Stimulated activated CD8-positive, alpha-beta memory T cell treated with anti-CD3 and anti-CD28 coated beads, Interleukin-4, amount 100 ng/mL, for 48 hours (primary cell): Measurements from ENCODE around the gene TBCD.
A peak's percentile ranks its signal among the peaks of the same experiment; 100 is the strongest.
"Not testable (repeated sequence)": the region's sequence is repeated elsewhere in the genome, so short reads cannot be mapped to it uniquely, and the experiment has no call there.

Experiments used
- DNase-seq: peaks from one replicate; pipeline ENCODE4 v3.0.0-alpha.2; 2020

The TBCD gene

DNA sequence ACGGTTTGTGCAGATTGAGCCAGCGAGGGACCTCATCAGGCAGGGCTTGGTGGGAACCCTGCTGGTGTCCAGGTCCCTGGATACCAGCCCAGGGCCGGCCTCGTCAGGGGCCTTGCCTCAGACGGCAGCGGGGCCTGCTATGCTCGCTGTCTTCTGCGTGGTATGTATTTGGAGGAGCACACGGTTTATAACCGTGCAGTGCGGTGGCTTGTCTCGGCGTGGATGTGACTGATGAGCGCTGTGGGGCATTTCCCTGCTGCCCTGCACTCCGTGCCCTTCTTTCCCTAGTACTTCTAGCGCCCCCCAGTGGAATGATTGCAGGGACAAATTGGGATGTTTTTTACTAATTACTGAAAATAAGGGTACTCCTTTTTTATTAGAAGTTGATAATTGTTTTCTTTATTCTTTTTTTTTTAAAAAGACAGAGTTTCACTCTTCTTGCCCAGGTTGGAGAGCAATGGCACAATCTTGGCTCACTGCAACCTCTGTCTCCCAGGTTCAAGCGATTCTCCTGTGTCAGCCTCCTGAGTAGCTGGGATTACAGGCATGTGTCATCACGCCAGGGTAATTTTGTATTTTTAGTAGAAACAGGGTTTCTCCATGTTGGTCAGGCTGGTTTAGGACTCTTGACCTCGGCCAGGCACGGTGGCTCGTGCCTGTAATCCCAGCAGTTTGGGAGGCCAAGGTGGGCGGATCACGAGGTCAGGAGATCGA, 15.3 kb downstream of the TBCD start:
- DNase-seq: peak; percentile 76

GRCh38 chr17:82769041-82769440, 17.2 kb downstream of the TBCD start:
- DNase-seq: no peak

- DNase-seq: no peak
Measured at GRCh38 chr17:82772026-82772425, 20.2 kb downstream of the TBCD start.

- not testable (repeated sequence) for DNase-seq
Measured at GRCh38 chr17:82774456-82774855, 22.6 kb downstream of the TBCD start.

DNA sequence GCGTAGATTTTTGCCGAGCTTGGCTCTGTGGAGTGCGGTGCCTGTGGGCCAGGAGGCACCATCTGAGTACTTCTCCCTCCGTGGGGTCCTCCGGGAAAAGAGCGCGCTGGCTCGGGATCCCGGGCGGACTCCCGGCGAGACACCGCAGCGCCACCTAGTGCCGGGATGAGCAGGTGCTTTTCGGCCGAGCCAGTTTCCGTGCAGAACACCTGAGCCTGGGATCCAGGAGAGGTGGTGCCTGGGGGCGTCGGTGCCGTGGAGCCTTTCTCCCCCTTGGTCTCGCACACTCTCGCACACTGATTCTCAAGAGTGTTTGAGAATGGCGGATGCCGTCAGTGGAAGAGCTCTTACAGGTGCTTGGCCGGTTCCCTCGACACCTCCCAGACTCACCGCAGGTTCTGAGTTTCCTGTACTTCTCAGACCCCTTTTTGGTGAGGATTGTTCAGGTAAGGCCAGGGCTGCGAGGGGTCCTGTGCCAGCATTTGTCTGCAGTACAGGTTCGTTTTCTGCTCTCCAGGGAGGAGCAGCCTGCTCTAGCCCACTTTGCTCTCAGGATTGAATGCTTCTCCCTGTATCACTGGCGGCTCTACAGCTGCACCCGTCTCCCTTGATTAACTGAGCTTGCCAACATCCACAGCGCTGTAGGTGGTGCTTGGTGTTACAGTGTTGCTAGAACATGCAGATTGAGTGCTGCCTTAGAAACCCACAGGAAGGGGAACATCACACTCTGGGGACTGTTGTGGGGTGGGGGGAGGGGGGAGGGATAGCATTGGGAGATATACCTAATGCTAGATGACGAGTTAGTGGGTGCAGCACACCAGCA, 23.3 kb downstream of the TBCD start:
- DNase-seq: peak; percentile 63

GRCh38 chr17:82776454-82776853, 24.6 kb downstream of the TBCD start:
- no peak for DNase-seq

- not testable (repeated sequence) for DNase-seq
Measured at GRCh38 chr17:82777778-82778375, 26.0 kb downstream of the TBCD start.

DNA sequence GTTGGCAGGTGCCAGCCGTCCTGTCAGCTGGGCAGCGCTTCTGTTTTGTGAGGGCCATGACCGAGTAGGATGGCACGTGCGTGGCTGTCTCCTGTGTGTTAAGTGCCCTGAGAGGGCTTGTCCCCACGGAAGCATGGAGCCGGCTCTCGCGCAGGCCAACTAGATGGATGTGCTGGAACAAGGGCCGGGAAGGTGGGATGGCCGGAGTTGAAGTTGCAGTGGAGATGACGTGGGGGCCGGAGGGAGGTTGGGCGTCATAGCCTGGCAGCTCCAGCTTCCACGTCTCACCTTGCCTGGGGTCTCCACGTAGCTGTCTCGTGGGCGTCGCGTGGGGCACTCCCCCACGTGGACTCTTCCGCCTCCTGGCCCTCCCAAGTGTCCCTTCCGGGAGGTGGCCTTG, 27.7 kb downstream of the TBCD start:
- no peak for DNase-seq

GRCh38 chr17:82780195-82780594, 28.3 kb downstream of the TBCD start:
- no peak for DNase-seq

DNA sequence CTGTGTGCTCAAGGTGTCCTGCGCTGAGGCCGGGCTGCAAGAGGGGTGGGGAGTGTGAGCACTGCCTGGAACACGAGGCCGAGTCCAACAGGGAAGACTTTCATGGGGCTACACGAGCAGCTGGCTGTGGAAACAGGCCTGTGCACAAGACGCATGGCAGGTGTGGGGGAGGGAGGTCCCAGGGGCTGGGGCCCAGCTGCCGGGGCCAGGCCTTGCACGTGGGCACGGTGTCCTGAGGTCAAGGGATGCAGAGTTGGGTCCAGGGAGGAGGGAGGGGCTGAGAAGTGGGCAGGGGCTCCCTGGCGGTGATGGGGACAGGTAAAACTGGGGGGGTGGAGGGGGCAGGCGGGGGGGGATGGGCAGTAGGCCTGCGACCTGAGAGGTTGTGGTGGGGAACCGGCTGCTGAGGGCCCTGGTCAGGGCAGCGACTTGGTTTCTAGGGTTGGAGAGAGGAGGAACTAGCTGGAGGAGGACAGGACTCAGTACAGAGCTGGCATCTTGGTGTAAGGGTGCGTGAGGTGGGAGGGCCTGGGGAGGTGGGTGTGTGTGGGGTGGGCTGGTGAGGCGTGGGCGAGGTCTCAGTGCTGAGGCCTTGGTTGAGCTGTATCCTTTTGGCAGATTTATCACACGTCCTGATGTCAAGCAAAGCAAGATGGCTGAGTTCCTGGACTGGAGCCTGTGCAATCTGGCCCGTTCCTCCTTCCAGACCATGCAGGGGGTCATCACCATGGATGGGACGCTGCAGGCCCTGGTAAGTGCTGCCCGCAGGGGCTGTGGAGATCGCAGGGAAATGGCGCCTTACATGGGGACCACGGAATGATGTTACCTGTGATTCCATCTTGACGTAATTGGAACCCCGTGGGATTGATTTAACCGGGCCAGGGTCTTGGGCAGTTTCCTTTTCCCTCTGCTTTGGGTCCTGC, 29.4 kb downstream of the TBCD start:
- no peak for DNase-seq

DNA sequence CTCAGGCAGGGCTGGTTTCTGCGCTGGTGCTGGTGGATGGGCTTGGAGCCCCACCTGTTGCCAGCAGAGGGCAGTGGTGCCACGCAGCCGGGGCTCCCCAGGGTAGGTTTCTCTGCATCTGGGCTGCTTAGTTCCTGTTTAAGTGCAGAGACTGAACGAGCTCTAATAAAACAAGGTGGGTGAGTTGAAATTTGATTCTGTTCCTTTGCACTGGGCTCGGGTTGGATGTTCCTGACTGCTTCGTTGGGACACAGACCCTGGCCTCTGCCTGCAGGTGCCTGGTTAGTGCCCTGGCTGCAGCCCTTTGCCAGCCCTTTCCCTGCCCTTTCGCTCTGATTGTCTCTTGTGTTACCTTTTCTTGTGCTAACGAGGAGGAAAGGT, 30.0 kb downstream of the TBCD start:
- peak; percentile 89 for DNase-seq

DNA sequence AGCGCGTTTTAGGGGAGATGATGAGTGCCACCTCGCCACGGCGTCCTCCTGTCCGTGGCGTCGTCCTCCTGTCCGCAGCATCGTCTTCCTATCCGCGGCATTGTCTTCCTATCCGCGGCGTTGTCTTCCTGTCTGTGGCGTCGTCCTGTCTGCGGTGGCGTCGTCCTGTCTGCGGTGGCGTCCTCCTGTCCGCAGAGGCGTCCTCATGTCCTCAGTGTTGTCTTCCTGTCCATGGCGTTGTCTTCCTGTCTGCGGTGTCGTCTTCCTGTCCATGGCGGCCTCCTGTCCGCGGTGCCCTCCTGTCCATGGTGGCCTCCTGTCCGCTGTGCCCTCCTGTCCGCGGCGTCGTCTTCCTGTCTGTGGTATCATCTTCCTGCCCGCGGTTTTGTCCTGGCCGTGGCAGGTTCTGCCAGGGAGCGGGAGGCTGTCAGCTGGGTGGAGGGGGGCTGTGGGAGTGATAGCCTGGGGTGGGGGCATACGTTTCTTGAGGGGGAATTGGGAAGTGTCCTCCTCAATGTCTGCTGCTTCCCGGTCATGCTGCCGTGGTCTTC, 30.9 kb downstream of the TBCD start:
- no peak for DNase-seq

DNA sequence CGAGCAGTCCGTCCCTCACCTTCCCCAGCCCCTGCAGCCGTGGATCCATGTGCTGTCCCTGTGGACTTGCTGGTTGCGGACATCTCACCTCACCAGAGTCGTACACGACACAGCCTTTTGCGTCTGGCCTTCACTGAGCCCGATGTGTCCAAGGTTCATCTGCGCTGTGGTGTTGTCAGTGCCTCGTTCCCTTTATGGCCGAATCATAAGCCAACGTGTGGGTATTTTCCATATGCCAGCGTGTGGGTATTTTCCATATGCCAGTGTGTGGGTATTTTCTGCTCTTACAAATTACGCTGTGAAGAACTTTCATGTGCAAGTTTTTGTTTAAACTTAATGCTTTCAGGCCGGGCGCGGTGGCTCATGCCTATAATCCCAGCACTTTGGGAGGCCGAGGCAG, 31.6 kb downstream of the TBCD start:
- DNase-seq: no peak

- DNase-seq: not testable (repeated sequence)
Measured at GRCh38 chr17:82785581-82785980, 33.7 kb downstream of the TBCD start.

DNA sequence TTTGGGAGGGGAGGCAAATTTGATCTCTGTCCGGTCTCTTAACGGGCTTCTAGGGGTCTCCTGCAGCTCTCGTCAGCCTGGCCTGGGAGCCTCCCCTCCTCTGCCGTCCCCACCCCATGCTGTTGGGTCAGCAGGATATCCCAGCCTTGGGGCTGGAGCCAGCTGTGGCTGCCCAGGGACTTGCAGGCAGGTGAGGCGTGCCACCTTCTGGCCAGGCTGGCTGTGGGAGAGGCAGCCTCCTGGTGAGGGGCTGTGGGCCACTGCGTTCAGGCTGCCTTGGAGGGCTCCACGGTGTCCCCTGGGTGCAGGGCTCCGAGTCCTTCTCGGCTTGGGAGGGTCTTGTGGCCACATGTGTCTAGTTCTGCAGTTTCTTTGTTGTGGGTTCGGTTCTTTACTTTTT, 34.6 kb downstream of the TBCD start:
- no peak for DNase-seq

DNA sequence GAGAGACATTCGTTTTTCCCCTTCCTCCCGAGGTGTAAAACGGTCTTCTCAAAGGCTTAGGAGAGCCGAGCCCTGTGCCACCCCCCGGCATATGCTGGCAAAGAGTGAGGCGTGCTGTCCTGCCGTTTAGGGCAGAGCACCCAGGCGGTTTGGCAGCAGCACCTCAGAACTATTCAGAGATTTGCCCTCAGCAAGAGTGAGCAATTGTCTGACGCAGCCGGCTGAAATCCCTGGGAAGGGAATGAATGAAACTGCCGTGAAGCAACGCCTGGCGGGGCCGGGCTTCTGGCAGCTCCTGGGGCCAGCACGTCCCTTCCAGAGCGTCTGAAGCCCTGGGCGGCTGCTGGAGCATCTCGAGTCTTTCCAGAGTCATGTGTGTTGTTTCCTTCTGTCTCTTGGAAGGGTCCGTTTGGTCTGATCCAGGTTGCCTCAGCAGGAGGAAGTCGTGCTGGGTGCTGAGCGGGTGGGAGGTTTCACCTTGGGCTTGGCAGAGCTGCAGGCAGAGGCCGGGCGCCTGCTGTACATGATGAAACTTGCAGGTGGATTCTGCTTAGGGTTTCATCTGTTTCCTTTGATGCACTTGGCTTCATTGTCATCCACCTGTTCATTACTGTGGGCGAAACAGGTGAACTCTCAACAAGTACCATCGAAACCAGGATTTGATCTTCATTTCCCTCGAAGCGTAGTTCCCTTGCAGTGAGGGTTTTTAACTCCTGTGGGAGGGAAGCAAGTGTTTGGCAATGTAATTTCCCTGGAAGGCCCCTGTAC, 35.4 kb downstream of the TBCD start:
- no peak for DNase-seq

DNA sequence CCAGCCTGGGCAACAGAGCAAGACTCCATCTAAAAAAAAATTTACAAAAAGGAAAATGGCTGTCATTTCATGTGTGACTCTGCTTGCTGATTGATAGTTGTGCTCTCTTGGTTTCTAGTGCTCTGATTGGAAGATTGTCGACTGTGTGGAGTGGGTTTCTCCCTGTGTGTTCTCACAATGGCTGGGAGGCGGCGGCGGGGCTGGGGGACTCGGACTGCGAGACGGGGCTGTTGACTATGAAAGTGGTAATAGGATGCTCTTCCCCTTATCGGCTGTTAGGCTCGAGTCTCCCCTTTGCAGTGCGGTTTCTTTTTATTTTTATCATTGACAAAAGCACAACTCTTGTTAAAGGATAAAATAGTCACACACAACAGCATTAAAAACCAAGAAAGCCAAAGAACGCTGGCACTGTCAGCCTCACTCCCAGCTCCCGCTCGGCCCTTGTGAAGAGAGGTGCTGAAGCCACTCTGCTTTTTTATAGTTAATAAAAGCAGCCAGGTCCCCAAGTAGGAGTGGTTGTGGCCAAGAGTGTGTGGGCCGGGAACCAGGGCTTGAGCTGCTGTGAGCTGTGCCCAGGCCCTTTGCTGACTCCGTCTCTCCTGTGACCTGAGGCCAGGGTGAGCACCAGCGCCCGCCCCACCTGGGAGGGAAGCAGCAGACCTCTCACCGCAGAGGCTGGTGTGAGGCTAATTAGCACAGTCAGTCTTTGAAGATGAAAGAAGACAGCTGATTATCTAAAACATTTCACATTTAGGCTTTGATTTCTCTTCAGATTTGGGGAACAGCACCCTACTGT, 36.5 kb downstream of the TBCD start:
- no peak for DNase-seq

- DNase-seq: no peak
Measured at GRCh38 chr17:82789051-82789592, 37.3 kb downstream of the TBCD start.

- DNase-seq: no peak
Measured at GRCh38 chr17:82789806-82790205, 37.9 kb downstream of the TBCD start.

GRCh38 chr17:82790391-82790790, 38.5 kb downstream of the TBCD start:
- no peak for DNase-seq

- DNase-seq: no peak
Measured at GRCh38 chr17:82791532-82791931, 39.7 kb downstream of the TBCD start.
